Right hindlimb (tissue), 1 donor: Measurements from ENCODE around the gene RUNX1.

Experiments used
- DNase-seq: peaks from one replicate; pipeline ENCODE4 v3.0.0-alpha.2; 2018

Gene RUNX1

GRCh38 chr21:35048706-35049617 is at the start of gene RUNX1:
RUNX1 (minus strand) TSS chr21:35049302.
- no peak for DNase-seq

- no peak for DNase-seq
Measured at GRCh38 chr21:35097525-35097924, 48.4 kb upstream of the RUNX1 start.

- DNase-seq, result no peak
Measured at GRCh38 chr21:35096959-35097358, 47.9 kb upstream of the RUNX1 start.

- no peak for DNase-seq
Measured at GRCh38 chr21:35095859-35096291, 46.8 kb upstream of the RUNX1 start.

DNA sequence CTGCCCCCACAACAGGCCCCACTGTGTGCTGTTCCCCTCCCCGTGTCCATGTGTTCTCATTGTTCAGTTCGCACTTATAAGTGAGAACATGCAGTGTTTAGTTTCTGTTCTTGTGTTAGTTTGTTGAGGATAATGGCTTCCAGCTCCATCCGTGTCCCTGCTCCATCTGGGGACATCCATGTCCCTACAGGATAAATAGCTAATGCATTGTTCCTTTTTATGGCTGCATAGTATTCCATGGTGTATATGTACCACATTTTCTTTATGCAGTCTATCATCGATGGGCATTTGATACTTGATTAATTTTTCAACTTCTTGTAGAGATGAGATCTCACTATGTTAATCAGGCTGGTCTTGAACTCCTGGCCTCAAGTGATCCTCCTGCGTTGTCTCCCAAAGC is 44.4 kb upstream of the RUNX1 start:
- no peak for DNase-seq

- DNase-seq, result no peak
Measured at GRCh38 chr21:35091496-35091895, 42.4 kb upstream of the RUNX1 start.

GRCh38 chr21:35090403-35090802 is 41.3 kb upstream of the RUNX1 start:
- DNase-seq, result no peak

GRCh38 chr21:35088319-35088771 is 39.2 kb upstream of the RUNX1 start:
- DNase-seq, result no peak

DNA sequence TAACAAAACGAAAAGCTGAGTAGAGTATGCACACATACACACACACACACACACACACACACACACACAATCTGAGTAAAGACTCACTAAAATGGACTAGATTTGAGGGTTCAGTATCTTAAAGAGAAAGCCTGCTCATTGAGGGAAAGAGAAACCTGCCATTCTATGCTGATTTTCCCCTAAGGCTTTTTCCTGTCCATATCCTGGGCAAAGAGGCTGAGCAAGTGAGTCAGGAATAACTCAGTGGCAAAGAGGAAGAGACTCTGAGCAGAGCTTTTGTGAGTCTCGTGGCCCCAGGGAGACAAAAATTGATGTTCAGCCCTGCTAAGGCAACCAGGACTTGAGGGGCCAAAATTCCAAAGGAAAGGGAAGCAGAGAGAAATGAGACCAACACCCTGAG is 37.3 kb upstream of the RUNX1 start:
- no peak for DNase-seq

GRCh38 chr21:35084869-35085268 is 35.8 kb upstream of the RUNX1 start:
- no peak for DNase-seq

GRCh38 chr21:35083246-35083645 is 34.1 kb upstream of the RUNX1 start:
- no peak for DNase-seq

DNA sequence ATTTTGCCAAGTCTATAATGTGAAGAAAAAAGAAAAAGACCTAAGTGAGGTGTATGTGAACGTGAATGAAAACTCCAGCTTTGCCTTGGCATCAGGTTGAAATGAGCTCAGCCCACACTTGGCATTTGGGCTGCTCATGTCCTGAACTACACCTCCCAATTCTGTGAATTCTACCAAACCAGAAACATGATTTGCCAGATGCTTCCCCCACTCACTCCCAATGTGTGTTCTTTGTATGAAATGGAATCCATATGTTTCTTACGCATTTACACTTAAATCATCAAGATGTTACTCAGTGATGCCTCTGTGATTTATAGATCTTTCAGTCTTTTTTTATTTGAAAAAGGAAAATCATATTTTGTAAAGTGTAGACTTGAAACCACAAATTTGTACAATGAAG is 32.8 kb upstream of the RUNX1 start:
- DNase-seq, result peak; percentile 73

DNA sequence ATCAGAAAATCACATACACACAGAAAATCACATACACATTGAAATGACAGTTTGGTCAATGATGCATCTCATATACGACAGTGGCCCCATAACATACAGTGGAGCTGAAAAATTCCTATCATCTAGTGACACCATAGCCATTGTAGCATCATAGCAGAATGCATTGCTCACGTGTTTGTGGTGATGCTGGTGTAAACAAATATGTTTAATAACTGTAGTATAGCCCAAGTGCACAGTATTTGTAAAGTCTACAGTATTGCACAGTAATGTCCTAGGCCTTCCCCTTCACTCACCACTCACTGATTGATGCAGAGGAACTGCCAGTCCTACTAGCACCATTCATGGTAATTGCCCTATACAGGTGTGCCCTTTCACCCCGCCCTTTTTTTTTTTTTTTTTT is 30.1 kb upstream of the RUNX1 start:
- DNase-seq, result no peak

DNA sequence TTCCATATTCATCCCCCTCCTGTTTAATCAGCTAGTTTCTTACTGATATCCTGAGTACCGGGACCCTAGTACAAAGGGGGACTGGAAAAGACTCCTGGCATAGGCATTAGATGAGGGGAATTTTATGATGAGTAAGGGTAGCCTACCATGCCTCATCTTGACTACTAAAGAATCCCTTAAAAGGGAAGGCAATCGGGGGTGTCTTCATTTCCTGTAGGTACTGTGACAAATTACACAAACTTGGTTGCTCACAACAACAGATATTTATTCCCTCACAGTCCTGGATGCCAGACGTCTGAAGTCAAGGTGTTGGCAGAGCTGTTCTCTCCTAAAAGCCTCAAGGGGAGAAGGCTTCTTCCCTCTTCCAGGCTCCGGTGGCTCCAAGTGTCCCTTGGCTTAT is 28.9 kb upstream of the RUNX1 start:
- DNase-seq, result no peak

DNA sequence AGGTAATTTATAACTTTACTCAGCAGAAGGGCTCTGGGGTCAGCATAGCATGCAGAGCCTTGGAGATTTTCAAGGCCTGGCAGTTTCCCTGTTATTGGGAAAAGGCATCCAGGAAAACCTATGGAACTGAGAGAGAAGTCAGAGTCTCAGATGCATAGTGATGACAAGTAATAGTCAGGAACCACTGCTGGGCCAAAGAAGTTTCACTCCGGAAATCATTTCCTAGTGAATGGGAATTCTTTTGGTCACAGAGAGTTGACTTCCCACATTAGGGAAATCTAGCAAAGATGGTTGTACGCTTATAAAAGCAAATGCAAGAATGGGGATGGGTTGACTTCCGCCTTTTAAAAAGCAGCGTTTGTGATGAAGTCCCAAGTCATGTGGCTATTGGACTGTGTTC is 28.4 kb upstream of the RUNX1 start:
- DNase-seq, result no peak

DNA sequence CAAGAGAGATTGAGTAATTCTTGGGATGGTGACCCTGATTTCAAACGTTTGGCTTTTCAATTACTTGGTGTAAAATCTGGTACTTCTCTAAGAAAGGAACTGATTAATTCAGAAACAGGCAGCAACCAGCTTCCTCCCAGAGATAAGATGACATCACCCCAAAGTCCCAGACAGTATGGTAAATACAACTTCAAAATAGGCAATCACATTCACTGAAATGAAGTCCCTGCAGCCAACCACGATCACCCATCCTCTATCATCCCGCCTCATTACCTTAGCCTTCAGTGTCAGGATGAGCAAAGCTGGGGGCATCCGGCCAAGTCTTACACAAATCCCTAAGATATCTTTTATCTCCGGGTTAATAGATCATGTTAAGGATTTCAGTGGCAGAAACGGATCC is 26.4 kb upstream of the RUNX1 start:
- no peak for DNase-seq

DNA sequence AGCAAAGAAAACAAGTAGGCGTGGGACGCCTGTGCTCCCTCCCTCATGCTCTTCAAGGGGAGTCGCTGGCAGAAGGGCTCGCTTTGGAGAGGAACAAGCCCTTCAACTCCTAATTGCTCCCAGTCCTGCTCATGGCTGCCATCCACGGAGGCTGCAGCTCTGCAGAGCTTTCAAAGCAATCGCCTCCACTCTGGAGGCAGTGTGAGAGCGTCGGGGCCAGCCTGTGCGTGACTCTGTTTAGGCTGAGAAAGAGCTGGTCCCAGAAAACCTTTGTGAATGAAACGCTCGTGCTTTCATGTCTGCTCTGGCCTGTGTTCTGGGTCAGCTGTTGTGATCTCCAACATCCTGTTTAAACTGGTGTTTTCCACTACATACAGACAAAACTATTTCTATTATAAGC is 23.9 kb upstream of the RUNX1 start:
- DNase-seq, result peak; percentile 80

GRCh38 chr21:35072557-35072956 is 23.5 kb upstream of the RUNX1 start:
- no peak for DNase-seq

DNA sequence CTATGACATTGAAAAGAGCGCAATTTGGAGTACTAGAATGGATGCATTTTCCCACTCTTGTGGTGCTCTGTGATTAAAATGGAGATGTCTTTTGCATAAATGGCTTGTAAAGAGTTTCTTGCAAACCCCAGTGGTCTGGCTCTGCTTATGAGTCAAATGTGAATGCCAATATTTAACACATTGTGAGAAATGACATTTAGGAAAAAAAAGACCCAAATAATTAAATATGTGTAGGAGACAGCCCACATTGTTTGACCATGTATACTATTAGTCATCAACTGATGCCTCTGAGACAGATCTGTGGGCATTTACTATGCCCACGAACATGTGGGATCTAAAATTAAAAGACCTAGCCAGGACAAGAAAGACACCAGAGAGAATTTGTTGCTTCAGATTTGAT is 22.2 kb upstream of the RUNX1 start:
- no peak for DNase-seq

- DNase-seq, result no peak
Measured at GRCh38 chr21:35070436-35070835, 21.3 kb upstream of the RUNX1 start.

- DNase-seq, result no peak
Measured at GRCh38 chr21:35066824-35067223, 17.7 kb upstream of the RUNX1 start.

GRCh38 chr21:35063428-35064172 is 14.5 kb upstream of the RUNX1 start:
- no peak for DNase-seq

DNA sequence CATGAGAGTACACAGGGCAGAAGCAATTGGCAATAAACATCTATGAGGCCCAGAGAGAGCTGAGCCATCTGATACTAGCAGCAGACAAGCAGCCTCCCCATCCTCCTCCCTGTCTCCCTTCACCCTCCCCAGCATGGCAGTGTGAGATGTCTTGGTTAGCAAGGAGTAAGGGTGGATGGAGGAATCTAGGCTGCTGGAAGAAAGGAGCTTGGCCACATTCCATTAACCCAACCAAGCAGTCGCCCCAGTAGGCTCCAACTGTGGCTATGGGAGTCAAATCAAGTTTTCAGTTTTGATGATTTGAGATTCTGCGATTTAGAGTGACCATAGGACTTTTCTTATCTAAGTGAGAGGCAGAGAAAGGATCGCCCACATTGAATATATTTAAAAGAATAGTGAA is 12.9 kb upstream of the RUNX1 start:
- DNase-seq, result no peak

DNA sequence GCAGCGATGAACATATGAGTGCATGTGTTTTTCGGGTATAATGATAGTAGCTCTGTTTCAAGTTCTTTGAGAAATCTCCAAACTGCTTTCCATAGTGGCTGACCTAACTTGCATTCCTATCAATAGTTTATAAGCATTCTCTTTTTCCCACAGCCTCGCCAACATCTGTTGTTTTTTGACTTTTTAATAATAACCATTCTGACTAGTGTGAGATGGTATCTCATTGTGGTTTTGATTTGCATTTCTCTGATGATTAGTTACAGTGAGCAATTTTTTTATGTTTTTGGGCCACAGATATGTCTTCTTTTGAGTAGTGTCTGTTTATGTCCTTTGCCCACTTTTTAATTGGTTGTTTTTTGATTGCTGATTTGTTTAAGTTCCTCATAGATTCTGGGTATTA is 10.6 kb upstream of the RUNX1 start:
- no peak for DNase-seq
